ENCODE measurements around the gene ACAD11.

GRCh38 chr3:132569580-132569979 is 90.0 kb downstream of the ACAD11 start:
- TF ChIP-seq CTCF (IDR thresholded peaks at IDR 0.05) (no peak), POLR2AphosphoS5 (IDR thresholded peaks at IDR 0.05) (no peak)

Data from upper lobe of left lung (tissue), 4 donors.